Measurements from ENCODE around the gene SNX15.
A peak's percentile ranks its signal among the peaks of the same experiment; 100 is the strongest.
"Not testable (repeated sequence)": the region's sequence is repeated elsewhere in the genome, so short reads cannot be mapped to it uniquely, and the experiment has no call there.

SNX15 gene

GRCh38 chr11:65002706-65003105 lies 24.5 kb upstream of the SNX15 start:
- no peak for DNase-seq (ENCODE audit: low read depth in 1 of 2, low spot score in 1 of 2)
- TF ChIP-seq GABPA (IDR thresholded peaks at IDR 0.05; ENCODE audit: low read depth) (no peak), SPI1 (IDR thresholded peaks at IDR 0.05; ENCODE audit: borderline replicate concordance, low read depth) (no peak), CTCF (IDR thresholded peaks at IDR 0.05; ENCODE audit: insufficient read depth, low read length) (no peak), POLR2AphosphoS5 (IDR thresholded peaks at IDR 0.05; ENCODE audit: low read depth) (no peak), REST (IDR thresholded peaks at IDR 0.05; ENCODE audit: insufficient replicate concordance, low read depth) (no peak)
- H3K4me3 ChIP-seq (replicated peaks; ENCODE audit: insufficient read depth, low read length) = no peak overlapping the region
- H3K27ac ChIP-seq (replicated peaks) = no peak overlapping the region
- no peaks in the 10 kb centered on the region for H3K27me3 ChIP-seq (ENCODE audit: insufficient read depth, poor library complexity, severe bottlenecking)

DNA sequence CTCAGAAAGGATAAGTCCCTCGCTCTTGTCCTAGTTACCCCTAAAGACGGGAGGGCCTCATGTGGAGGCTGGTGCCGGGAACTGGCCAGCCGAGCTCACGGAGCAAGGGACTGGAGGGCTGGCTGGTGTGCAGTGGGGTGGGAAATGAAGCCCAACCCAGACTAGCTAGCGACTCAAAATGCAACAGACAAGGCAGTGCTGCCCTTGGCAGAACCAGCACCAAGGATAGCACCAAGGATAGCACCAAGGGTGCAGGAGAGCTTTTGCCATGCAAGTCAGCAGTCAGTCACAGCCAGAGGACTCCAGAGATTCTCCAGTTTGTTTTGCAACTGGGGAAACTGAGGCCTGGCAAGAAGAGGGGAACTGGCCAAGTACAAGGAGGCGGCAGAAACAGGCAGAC lies 24.0 kb upstream of the SNX15 start:
- Histone ChIP-seq H3K27ac (replicated peaks) (no peak overlapping the region), H3K4me3 (replicated peaks; ENCODE audit: insufficient read depth, low read length) (no peak overlapping the region), H3K27me3 (ENCODE audit: insufficient read depth, poor library complexity, severe bottlenecking) (no peaks in the 10 kb centered on the region)
- TF ChIP-seq GABPA (IDR thresholded peaks at IDR 0.05; ENCODE audit: low read depth) (no peak), REST (IDR thresholded peaks at IDR 0.05; ENCODE audit: insufficient replicate concordance, low read depth) (peak; percentile 91), POLR2AphosphoS5 (IDR thresholded peaks at IDR 0.05; ENCODE audit: low read depth) (no peak), CTCF (IDR thresholded peaks at IDR 0.05; ENCODE audit: insufficient read depth, low read length) (no peak)
- DNase-seq (ENCODE audit: low read depth in 1 of 2, low spot score in 1 of 2) = no peak

- DNase-seq (ENCODE audit: low read depth in 1 of 2, low spot score in 1 of 2); H3K27me3 ChIP-seq (ENCODE audit: insufficient read depth, poor library complexity, severe bottlenecking); H3K4me3 ChIP-seq (replicated peaks; ENCODE audit: insufficient read depth, low read length); H3K27ac ChIP-seq (replicated peaks): not testable (repeated sequence)
These were observed 23.3 kb upstream of the SNX15 start for GRCh38 chr11:65003968-65004367.

- Histone ChIP-seq H3K4me3 (replicated peaks; ENCODE audit: insufficient read depth, low read length) (no peak overlapping the region), H3K27ac (replicated peaks) (no peak overlapping the region), H3K27me3 (ENCODE audit: insufficient read depth, poor library complexity, severe bottlenecking) (no peaks in the 10 kb centered on the region)
- no peak for TF ChIP-seq CTCF (IDR thresholded peaks at IDR 0.05; ENCODE audit: insufficient read depth, low read length)
- TF ChIP-seq POLR2AphosphoS5 (IDR thresholded peaks at IDR 0.05; ENCODE audit: low read depth) = no peak
- TF ChIP-seq GABPA (IDR thresholded peaks at IDR 0.05; ENCODE audit: low read depth) = no peak
- TF ChIP-seq REST (IDR thresholded peaks at IDR 0.05; ENCODE audit: insufficient replicate concordance, low read depth) = no peak
- TF ChIP-seq SPI1 (IDR thresholded peaks at IDR 0.05; ENCODE audit: borderline replicate concordance, low read depth) = no peak
- no peak for DNase-seq (ENCODE audit: low read depth in 1 of 2, low spot score in 1 of 2)
These were observed 19.2 kb upstream of the SNX15 start for GRCh38 chr11:65008016-65008415.

Data from HL-60 (cell line).